ENCODE measurements around the gene LRIG3.
"Not testable (repeated sequence)": the region's sequence is repeated elsewhere in the genome, so short reads cannot be mapped to it uniquely, and the experiment has no call there.

LRIG3 gene

DNA sequence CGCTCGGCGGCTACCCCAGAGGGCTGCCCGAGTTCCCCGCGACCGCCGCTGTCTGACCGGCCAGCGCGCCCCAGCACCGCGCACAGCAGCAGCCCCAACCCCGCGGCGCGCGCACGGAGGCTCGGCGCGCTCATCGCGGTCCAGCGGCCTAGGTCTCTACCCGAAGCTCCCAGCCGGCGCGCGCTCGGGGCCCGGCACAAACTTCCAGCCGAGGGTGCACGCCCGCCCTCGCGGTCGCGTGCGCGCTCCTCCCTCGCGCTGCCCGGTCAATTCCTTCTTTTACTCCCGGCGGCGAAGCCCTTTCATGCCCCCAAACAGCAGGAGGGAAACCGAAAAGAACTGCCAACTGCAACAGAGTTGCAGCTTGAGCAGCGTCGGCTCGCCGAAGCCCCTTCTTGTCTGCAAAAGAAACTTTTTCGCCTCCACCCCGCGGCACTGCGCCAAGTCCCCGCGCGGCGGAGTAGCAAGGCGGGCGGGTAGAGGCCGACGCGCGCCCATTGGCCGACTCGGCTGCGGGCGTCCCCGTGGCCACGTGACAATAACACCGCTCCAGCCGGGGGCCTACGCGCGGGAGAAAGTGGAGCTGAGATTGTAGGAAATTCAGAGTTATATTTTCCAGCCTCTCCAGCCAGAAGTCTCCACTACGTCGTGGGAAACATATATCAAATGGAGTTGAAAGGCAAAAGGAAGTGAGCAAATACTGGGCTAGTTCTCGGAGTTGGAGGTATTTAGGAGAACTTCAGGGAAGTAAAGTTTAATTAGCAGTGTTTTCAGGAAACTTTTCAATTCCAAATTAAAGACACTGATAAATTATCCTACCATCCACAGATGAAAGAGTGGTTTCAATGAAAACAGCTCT lies at the start of gene LRIG3:
TSS of gene LRIG3 (minus strand) at position 403 of the 859 bp plus-strand sequence. CDS start at position 134, 269 bp downstream.
- peak; percentile 94 for DNase-seq (ENCODE audit: low spot score)

- no peak for DNase-seq (ENCODE audit: low spot score)
Measured at GRCh38 chr12:58969237-58969636, 48.9 kb upstream of the LRIG3 start.

- no peak for DNase-seq (ENCODE audit: low spot score)
Measured at GRCh38 chr12:58967561-58967960, 47.3 kb upstream of the LRIG3 start.

- DNase-seq (ENCODE audit: low spot score) = peak; percentile 17
Measured at GRCh38 chr12:58966939-58967338, 46.6 kb upstream of the LRIG3 start.

GRCh38 chr12:58965568-58965967 lies 45.3 kb upstream of the LRIG3 start:
- no peak for DNase-seq (ENCODE audit: low spot score)

DNA sequence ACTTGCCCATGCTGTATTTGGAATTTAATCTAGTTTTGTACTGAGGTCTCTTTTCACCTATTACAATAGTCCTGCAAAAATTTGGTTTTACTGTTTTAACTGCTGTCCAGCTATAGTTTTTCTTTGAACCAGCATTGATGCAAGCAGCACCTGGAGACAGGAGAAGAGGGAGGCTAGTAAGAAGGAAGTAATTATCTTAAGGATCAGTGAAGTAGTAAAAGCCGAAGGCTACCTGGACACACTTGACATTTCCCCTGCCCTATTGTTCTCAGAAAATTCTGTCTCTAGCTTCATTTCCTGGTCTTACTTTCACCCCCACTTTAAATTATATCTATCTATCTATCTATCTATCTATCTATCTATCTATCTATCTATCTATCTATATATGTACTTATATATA lies 43.5 kb upstream of the LRIG3 start:
- no peak for DNase-seq (ENCODE audit: low spot score)

DNA sequence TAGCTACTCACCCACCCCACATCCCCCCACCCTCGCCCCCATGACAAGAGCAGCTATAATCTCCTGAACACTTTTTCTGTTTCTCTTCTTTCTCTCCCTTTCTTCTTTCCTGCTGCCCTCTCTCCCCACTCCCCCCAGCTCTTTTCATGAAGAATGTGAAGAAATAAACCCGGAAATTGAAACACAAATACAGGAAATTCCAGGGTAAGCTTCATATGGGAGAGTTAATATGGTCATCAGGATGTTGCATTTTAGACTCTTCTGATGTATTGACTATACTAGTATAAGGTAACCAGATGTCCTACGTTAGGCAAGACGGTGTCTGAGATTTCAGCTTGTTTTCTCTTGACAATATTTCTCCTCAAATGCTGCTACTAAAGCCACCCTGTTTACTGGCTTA lies 41.6 kb upstream of the LRIG3 start:
- DNase-seq (ENCODE audit: low spot score) = no peak

GRCh38 chr12:58961166-58961565 lies 40.9 kb upstream of the LRIG3 start:
- DNase-seq (ENCODE audit: low spot score) = no peak

DNA sequence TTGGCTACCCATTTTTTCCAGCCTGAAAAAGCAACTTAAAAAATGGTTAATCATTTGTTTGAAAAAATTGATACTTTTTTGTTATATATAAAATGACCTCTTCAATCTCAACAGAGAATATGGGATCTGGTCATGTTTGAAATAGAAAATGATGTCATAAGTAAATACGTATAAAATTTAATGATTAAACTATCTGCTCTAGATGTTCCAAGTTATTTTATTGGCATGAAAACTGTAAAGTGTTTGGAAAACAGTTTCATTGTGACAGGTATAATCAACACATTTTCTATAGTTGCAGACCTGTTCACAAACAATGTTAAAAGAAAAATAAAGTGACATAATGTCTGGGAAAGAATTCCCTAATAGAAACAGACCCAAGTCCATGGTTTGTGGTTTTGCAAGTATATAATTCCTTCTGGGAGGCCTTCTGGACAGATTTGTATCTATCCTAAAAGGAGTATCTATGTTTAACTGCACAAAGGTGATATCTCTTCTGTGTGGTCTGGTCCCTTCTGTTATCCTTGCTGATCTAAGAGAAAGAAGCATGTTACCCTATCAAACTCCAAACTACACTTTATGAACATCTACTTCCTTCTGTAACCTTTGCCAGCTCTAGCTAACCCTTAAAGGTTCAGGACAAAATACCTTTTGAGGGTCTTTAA lies 39.5 kb upstream of the LRIG3 start:
- no peak for DNase-seq (ENCODE audit: low spot score)

DNA sequence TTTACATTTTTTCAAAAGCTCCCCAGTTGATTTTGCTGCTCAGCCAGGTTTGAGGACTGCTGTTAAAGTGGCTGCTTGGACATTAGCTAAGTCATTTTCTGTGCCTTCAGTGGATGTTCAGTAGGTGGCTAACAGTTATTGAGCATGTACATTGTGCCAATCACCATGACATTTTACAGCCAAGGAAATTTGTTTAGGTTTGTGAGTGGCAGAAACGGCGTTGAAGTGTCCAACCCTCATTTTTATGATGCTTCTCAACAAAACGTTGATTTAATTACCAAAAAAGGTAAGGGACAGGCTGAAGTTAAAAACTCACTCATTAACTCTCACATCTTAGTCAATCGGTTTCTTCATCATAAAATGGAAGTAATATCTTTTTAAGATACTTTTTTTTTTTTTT lies 37.0 kb upstream of the LRIG3 start:
- no peak for DNase-seq (ENCODE audit: low spot score)

DNA sequence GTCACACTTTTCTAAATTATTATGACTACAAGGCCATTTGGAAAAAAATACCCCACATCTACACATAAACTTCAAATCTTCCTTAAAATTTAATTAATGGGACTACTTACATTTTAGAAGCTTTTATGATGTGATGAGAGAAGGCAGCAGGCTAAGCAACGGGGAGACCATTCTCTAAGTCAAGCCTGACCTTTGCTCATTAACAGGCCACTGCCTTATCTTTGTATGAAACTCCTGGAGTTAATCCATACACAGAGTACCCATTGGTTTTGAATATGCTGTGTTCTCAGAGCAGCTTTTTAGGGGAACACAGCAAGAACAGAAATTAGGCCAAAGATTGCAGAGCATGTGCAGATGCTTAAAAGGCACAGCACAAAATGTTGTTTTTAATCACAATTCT lies 35.5 kb upstream of the LRIG3 start:
- DNase-seq (ENCODE audit: low spot score) = no peak

GRCh38 chr12:58954002-58954401 lies 33.7 kb upstream of the LRIG3 start:
- no peak for DNase-seq (ENCODE audit: low spot score)

GRCh38 chr12:58950739-58951100 lies 30.4 kb upstream of the LRIG3 start:
- DNase-seq (ENCODE audit: low spot score) = no peak

DNA sequence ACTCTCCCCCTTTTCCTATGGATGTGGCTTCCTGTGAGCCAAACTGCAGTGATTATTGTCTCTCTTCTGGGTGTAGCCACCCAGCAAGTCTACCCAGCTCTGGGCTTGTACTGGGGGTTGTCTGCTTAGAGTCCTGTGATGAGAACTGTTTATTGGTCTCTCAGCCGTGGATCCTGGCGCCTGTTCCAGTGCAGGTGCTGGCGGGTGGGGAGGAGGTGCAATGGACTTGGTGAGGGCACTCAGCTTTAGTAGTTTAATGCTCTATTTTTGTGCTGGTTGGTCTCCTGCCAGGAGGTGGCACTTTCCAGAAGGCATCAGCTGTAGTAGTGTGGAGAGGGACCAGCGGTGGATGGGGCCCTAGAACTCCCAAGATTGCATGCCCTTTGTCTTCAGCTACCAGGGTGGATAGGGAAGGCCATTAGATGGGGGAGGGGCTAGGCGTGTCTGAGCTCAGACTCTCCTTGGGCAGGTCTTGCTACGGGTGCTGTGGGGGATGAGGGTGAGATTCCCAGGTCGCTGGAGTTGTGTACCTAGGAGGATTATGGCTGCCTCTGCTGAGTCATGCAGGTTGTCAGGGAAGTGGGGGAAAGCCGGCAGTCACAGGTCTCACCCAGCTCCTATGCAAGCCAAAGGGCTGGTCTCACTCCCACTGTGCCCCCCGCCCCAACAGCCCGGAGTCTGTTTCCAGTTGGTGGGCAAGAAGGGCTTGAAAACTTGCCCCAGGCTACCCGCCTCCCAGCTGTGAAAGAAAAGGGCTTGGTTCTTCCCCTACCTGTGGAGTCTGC lies 29.8 kb upstream of the LRIG3 start:
- not testable (repeated sequence) for DNase-seq (ENCODE audit: low spot score)

- DNase-seq (ENCODE audit: low spot score) = no peak
Measured at GRCh38 chr12:58943079-58943478, 22.8 kb upstream of the LRIG3 start.

- no peak for DNase-seq (ENCODE audit: low spot score)
Measured at GRCh38 chr12:58942345-58942744, 22.0 kb upstream of the LRIG3 start.

DNA sequence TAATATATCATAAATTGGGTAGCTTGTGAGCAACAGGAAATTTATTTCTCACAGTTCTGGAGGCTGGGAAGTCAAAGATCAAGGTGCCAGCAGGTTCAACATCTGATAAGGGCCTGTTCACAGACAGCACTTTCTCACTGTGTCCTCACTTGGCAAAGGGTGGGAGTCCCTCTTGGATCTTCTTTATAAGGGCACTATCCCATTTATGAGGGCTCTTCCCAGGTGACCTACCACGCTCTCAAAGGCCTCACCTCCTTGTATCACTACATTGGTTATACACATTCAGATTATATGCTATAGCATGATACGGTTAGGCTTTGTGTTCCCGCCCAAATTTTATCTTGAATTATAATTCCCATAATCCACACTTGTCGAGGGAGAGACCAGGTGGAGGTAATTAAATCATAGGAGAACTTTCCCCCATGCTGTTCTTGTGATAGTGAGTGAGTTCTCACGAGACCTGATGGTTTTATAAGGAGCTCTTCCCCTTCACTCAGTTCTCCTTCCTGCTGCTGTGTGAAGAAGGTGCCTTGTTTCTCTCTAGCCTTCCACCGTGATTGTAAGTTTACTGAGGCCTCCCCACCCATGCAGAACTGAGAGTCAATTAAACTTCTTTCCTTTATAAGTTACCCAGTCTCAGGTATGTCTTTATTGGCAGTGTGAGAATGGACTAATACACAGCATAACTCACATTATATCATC lies 19.2 kb upstream of the LRIG3 start:
- no peak for DNase-seq (ENCODE audit: low spot score)

DNA sequence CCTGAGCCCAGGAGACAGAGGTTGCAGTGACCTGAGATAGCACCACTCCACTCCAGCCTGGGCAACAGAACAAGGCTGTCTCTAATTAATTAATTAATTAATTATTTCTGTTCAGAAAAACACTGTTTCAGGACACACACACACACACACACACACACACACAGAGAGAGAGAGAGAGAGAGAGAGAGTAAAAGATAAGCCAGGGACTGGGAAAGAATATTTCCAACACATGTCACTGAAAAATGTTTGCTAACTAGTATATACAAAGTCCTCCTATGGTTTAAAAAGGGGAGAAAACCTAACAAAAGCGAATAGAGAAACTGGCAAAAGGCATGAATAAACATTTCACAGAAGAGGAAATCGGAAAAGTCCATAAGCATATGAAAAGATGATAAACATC lies 18.1 kb upstream of the LRIG3 start:
- DNase-seq (ENCODE audit: low spot score) = no peak

DNA sequence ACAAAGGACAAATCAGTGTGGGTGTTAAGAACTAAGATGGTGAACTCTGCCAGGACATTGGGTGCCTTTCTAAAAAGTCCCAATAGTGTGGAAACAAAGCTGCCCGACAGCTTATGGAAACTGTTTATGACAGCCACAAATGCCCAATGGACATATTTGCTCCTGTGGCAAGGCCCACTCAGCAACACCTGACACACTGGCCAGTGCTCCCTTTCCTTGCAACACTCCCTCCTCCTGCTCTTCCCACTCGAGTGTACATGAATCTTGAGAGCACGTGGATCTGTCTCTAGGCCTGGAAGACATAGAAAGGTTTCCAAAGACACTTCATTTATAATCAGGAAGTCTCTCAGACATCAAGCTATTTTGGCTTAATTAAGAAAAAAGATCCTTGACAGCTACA lies 14.2 kb upstream of the LRIG3 start:
- no peak for DNase-seq (ENCODE audit: low spot score)

DNA sequence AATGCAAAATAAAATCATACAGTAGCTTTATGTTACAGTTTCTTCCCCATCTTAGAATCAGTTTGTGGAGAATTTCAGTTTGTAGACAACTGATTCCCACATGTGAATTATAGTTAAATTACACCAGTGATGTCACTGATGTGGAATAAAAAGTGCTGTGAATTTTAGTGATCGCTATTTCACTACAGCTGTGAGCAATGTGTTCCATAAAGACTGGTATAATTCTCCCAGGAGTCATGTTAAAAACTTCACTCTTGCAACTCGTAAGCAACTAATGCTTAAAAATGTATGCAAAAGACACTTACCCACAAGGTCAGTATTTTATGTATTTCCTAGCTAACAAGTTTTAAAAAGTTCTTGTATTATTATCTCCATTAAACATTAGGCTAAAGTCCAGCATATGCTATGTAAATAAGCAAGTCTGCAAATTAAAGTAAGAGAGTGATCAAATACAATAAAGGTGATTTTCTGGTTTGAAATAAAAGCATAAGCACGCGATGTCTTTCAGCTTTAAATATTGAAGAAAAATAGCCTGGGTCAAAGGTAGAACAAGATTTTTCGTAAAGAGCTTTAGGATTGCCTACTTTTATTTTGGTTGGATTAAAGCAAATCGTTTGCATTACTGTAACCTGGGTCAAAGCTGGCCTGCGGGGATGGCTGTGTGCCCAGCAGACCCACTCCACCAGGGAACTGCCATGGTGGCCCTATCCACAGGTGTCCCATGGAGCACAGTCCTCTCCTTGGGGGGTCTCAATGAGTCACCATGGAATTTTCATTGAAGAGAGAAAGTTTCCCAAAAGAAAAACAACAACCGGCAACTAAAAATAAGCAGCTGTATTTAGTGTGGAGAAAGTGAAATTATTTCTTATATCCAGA lies 12.7 kb upstream of the LRIG3 start:
- no peak for DNase-seq (ENCODE audit: low spot score)

DNA sequence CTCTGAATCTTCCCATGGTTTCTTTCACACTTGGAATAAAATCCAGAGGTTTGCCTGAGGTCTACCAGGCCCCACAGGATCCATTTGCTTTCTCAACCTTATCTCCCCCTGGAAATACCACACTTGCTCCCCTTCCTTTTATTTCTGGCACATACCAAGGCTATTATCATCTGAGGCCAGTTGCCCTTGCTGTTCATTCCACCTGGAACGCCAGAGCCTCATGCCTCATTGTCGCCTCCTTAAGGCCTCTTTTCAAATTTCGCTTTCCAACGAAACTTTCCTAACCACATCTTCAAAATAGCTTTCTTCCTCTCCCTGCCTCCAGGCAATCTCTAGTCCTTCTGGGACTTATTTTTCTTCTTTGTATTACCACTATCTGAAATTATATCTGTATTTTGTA lies 11.2 kb upstream of the LRIG3 start:
- DNase-seq (ENCODE audit: low spot score) = no peak

Measured in AG08396 (cell line).